A673 (cell line): ENCODE data around the gene HHLA2. TPM values are rescaled to one million over a fixed set of nuclear protein-coding genes. Genes with fewer than 3 reads are reported as not detected.
A peak's percentile ranks its signal among the peaks of the same experiment; 100 is the strongest.

ENCODE experiments used
- BruUV-seq: library from RNA; stranded (reverse); fragments of 400-500 nt; replicated peaks from 2 replicates; lab custom pipeline; 2021; lab: Mats Ljungman, UMichigan
- CTCF ChIA-PET: fragments of 300-600 bp; sonication (Branson Sonifier 250); formaldehyde crosslinking; loops from one replicate; lab custom pipeline; 2022; ENCODE audit warnings: antibody characterized with exemption; lab: Charles Lee
- POLR2A ChIA-PET: fragments of 300-600 bp; sonication (Branson Sonifier 250); formaldehyde crosslinking; loops from one replicate; lab custom pipeline; 2022; ENCODE audit warnings: antibody characterized with exemption; ENCODE audit not compliant: low non-redundant PET; lab: Charles Lee
- DNase-seq: peaks from one replicate; pipeline ENCODE4 v3.0.0-alpha.2; 2015; ENCODE audit warnings: low spot score
- H3K27ac ChIP-seq: fragments of 200-600 bp; sonication (generic); 2 replicates; pipeline ENCODE4 v1.5.1; 2016; ENCODE audit warnings: mixed run types, low read depth, mild to moderate bottlenecking, mixed read lengths, antibody characterized with exemption, low read length; ENCODE audit not compliant: poor library complexity, severe bottlenecking
- H3K27me3 ChIP-seq: fragments of 200-600 bp; sonication (generic); replicated peaks from 2 replicates; pipeline ENCODE4 v1.6.1; 2017; ENCODE audit warnings: mixed run types, low read depth, mild to moderate bottlenecking, mixed read lengths, antibody characterized with exemption, low read length; ENCODE audit not compliant: insufficient read depth, poor library complexity
- H3K36me3 ChIP-seq: fragments of 200-600 bp; sonication (generic); 2 replicates; pipeline ENCODE4 v1.6.1; 2016; ENCODE audit warnings: mixed run types, mild to moderate bottlenecking, mixed read lengths, antibody characterized with exemption, low read length; ENCODE audit not compliant: insufficient read depth, poor library complexity, severe bottlenecking
- H3K4me1 ChIP-seq: fragments of 200-600 bp; sonication (generic); 2 replicates; pipeline ENCODE4 v1.6.1; 2017; ENCODE audit warnings: mixed run types, mild to moderate bottlenecking, mixed read lengths, antibody characterized with exemption, low read length; ENCODE audit not compliant: insufficient read depth, poor library complexity, severe bottlenecking
- H3K4me3 ChIP-seq: fragments of 200-600 bp; sonication (generic); 2 replicates; pipeline ENCODE4 v1.5.1; 2016; ENCODE audit warnings: low read depth, mixed run types, mild to moderate bottlenecking, mixed read lengths, low read length; ENCODE audit not compliant: poor library complexity, severe bottlenecking
- H3K9me3 ChIP-seq: fragments of 200-600 bp; sonication (generic); 2 replicates; pipeline ENCODE4 v1.6.1; 2016; ENCODE audit warnings: mixed run types, low read depth, mild to moderate bottlenecking, mixed read lengths, antibody characterized with exemption, low read length; ENCODE audit not compliant: poor library complexity, severe bottlenecking
- EZH2 ChIP-seq: fragments of 200-600 bp; sonication (generic); IDR thresholded peaks from 2 replicates; pipeline ENCODE4 v1.6.1; 2017; ENCODE audit warnings: borderline replicate concordance, low read depth, mild to moderate bottlenecking, mixed read lengths, antibody characterized with exemption, low read length; ENCODE audit not compliant: poor library complexity, severe bottlenecking
- intact Hi-C: fragments of 100-400 bp; cut with micrococcal nuclease; formaldehyde crosslinking; loops from one replicate; pipeline ENCODE4 v1.10.0; 2022; ENCODE audit not compliant: unreplicated experiment
- total RNA-seq: library from RNA; stranded (reverse); gene quantifications from 2 replicates; pipeline ENCODE4 v1.2.3, GENCODE V29; 2021
- TF ChIP-seq, protein P1 (sequence below): fragments of 300-800, 200-600 bp; sonication (generic); conservative IDR thresholded peaks from 2 replicates; pipeline ENCODE4 v1.5.1; 2017; ENCODE audit warnings: low read depth, mild to moderate bottlenecking, antibody characterized with exemption, low read length, moderate library complexity, mixed read lengths

HHLA2 gene
- total RNA-seq, 1 experiment from 2014 or later = not detected

- ChIA-PET CTCF (no interaction called here), POLR2A (no interaction called here)
- Histone ChIP-seq H3K4me3 (no peak overlapping the region), H3K27ac (no peak overlapping the region), H3K27me3 (no peaks in the 10 kb centered on the region), H3K36me3 (no peaks in the 10 kb centered on the region), H3K9me3 (no peaks in the 10 kb centered on the region), H3K4me1 (no peaks in the 10 kb centered on the region)
- DNase-seq = peak; percentile 17
- intact Hi-C loops = no loop called here
- TF ChIP-seq, protein P1, sequence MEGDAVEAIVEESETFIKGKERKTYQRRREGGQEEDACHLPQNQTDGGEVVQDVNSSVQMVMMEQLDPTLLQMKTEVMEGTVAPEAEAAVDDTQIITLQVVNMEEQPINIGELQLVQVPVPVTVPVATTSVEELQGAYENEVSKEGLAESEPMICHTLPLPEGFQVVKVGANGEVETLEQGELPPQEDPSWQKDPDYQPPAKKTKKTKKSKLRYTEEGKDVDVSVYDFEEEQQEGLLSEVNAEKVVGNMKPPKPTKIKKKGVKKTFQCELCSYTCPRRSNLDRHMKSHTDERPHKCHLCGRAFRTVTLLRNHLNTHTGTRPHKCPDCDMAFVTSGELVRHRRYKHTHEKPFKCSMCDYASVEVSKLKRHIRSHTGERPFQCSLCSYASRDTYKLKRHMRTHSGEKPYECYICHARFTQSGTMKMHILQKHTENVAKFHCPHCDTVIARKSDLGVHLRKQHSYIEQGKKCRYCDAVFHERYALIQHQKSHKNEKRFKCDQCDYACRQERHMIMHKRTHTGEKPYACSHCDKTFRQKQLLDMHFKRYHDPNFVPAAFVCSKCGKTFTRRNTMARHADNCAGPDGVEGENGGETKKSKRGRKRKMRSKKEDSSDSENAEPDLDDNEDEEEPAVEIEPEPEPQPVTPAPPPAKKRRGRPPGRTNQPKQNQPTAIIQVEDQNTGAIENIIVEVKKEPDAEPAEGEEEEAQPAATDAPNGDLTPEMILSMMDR = no peak
- no peak for TF ChIP-seq EZH2
- BruUV-seq = no TSS peak
Measured at GRCh38 chr3:108388136-108389132, 92.1 kb downstream of the HHLA2 start.

DNA sequence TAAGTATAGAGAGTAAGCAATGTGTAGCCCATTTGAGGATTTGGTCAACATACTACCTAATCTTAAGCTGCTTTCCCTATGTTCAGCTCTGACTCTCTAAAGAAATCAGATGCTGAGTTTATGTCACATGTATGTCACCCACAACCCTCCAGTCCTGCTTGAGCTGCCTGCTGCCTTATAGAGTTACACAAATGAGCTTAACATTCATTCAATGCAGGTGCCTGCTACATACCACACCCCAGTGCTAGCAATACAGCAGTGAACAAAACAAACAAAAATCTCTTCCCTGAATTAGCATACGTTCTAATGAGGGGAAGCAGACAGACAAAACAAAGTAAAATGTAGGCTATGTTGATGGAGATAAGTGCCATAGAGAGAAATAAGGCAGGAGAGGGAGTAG is 93.0 kb downstream of the HHLA2 start:
- Histone ChIP-seq H3K4me1 (no peaks in the 10 kb centered on the region), H3K9me3 (no peaks in the 10 kb centered on the region), H3K4me3 (no peak overlapping the region), H3K27ac (no peak overlapping the region), H3K36me3 (no peaks in the 10 kb centered on the region), H3K27me3 (no peaks in the 10 kb centered on the region)
- POLR2A ChIA-PET = no interaction called here
- CTCF ChIA-PET = no interaction called here
- no peak for TF ChIP-seq EZH2
- TF ChIP-seq, protein P1 = no peak
- DNase-seq = no peak
- no TSS peak for BruUV-seq
- intact Hi-C loops = no loop called here

DNA sequence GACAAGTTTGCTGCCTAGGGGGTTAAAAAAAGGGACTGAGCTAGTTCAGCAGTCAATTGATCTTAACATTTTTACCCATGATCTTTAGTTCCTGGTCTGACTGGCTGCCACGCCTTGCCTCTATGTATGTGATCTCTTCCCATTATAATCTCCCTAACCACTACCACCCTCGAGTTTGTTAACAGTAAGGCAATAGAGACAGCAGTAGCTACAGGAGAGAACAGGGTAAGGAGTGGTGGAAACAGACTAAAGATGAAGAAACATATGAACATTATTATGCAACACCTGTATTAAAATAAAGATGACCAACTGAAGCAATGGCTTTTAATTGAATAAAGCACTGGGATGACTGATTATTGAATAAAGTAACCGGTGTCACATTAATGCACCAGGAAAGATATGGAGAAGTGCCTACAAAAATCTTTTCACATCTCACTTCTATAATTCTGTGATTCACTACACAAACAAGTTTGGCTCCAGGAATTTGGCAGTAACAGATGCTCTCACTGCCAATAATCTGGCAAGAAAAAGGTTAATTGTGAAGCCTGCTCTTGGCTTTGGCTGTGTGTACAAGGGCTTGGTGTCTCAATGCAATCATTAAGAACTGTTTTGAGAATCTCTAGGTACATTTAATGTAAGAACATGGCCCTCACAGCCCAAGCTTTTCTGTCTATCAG is 95.7 kb downstream of the HHLA2 start:
- Histone ChIP-seq H3K27ac (no peak overlapping the region), H3K36me3 (no peaks in the 10 kb centered on the region), H3K4me1 (no peaks in the 10 kb centered on the region), H3K4me3 (no peak overlapping the region), H3K9me3 (no peaks in the 10 kb centered on the region), H3K27me3 (no peaks in the 10 kb centered on the region)
- TF ChIP-seq, protein P1 = no peak
- no peak for TF ChIP-seq EZH2
- intact Hi-C loops = no loop called here
- BruUV-seq = no TSS peak
- ChIA-PET POLR2A (no interaction called here), CTCF (no interaction called here)
- no peak for DNase-seq
